ENCODE measurements around the gene DSE.
"Not testable (repeated sequence)": the region's sequence is repeated elsewhere in the genome, so short reads cannot be mapped to it uniquely, and the experiment has no call there.

The DSE gene

DNA sequence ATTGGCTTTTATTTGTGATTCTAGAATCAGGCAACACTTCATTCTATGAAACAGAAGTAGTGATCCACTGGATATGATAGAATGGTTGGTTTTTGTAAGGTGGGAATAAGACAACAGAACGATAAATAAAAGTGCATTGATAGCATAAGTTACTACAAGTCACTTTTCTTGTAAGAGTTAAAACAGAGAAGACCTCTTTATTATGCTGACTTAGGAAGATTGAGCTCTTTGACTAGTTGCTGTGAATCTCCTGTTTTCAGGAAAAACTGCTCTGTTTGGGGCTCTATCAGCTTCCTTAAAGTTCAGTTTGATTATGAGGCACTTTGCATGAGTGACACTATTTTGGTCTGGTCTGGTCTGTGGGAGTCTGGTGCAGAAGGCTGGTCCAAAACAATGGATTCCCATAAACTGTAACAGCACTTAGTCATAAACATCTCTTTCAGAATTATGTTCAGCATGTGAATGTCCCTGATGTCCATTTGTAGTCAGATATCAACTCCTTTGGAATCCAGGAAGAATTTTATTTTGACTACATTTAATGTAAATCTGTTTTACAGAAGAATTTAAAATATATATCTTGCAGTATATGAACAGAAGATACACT, 35.0 kb upstream of the DSE start:
- Histone ChIP-seq H3K9me3 (no peaks in the 10 kb centered on the region), H3K27ac (no peak overlapping the region), H3K36me3 (no peaks in the 10 kb centered on the region), H3K27me3 (no peaks in the 10 kb centered on the region), H3K4me1 (ENCODE audit: control insufficient read depth in 1 of 2, insufficient read depth in 1 of 2, low read depth in 1 of 2, low read length in 1 of 2) (no peaks in the 10 kb centered on the region), H3K4me3 (ENCODE audit: low read depth in 1 of 2, low read length in 1 of 2) (no peak overlapping the region)
- TF ChIP-seq, protein P1, sequence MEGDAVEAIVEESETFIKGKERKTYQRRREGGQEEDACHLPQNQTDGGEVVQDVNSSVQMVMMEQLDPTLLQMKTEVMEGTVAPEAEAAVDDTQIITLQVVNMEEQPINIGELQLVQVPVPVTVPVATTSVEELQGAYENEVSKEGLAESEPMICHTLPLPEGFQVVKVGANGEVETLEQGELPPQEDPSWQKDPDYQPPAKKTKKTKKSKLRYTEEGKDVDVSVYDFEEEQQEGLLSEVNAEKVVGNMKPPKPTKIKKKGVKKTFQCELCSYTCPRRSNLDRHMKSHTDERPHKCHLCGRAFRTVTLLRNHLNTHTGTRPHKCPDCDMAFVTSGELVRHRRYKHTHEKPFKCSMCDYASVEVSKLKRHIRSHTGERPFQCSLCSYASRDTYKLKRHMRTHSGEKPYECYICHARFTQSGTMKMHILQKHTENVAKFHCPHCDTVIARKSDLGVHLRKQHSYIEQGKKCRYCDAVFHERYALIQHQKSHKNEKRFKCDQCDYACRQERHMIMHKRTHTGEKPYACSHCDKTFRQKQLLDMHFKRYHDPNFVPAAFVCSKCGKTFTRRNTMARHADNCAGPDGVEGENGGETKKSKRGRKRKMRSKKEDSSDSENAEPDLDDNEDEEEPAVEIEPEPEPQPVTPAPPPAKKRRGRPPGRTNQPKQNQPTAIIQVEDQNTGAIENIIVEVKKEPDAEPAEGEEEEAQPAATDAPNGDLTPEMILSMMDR (IDR thresholded peaks at IDR 0.05): no peak

DNA sequence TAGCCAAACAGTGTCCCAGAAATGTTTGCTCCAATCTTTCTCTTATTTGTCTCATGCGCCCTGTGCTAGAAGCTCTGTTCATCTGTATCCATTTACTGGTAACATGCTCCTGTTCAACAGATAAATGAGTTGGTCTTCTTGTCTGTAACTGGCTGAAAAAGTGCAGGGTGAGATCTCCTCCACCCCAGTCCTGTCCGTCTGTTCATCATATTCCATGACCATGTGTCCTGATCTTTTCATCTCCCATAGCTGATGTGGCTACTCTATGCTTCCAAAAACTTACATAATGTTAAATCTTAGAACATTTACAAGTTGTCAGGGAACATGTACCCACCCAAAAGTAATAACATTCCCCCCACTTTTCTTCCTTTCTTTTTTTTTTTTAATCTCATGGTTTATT, 31.8 kb upstream of the DSE start:
- Histone ChIP-seq H3K4me3 (ENCODE audit: low read depth in 1 of 2, low read length in 1 of 2) (no peak overlapping the region), H3K27ac (no peak overlapping the region), H3K27me3 (no peaks in the 10 kb centered on the region), H3K4me1 (ENCODE audit: control insufficient read depth in 1 of 2, insufficient read depth in 1 of 2, low read depth in 1 of 2, low read length in 1 of 2) (no peaks in the 10 kb centered on the region), H3K36me3 (no peaks in the 10 kb centered on the region), H3K9me3 (no peaks in the 10 kb centered on the region)
- TF ChIP-seq, protein P1 (IDR thresholded peaks at IDR 0.05): no peak

DNA sequence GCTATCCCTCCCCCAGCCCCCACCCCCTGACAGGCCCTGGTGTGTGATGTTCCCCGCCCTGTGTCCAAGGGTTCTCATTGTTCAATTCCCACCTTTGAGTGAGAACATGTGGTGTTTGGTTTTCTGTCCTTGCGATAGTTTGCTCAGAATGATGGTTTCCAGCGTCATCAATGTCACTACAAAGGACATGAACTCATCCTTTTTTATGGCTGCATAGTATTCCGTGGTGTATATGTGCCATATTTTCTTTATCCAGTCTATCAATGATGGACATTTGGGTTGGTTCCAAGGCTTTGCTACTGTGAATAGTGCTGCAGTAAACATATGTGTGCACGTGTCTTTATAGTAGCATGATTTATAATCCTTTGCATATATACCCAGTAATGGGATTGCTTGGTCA, 30.1 kb upstream of the DSE start:
- H3K4me1 ChIP-seq (ENCODE audit: control insufficient read depth in 1 of 2, insufficient read depth in 1 of 2, low read depth in 1 of 2, low read length in 1 of 2); H3K9me3 ChIP-seq; H3K27me3 ChIP-seq; H3K27ac ChIP-seq; H3K36me3 ChIP-seq; H3K4me3 ChIP-seq (ENCODE audit: low read depth in 1 of 2, low read length in 1 of 2): not testable (repeated sequence)

DNA sequence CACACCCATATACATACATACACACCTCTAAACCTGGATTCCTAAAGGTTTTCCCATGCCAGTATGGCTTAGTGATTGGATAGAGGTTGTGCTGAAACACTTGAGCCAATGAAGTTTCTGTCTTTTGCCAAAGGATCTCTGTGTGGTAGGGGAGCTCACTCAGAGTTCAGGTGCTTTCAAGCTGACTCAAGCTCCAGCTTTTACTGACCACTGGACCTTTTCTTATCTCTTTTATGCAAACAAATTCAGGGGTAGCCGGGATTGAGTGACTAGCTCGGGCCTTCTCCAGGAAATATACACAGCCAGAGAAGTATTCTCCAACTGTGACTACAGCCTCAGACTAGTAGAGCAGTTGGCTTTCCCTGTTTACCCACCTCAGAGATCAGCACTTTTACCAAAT, 21.5 kb upstream of the DSE start:
- no peak overlapping the region for H3K4me3 ChIP-seq (ENCODE audit: low read depth in 1 of 2, low read length in 1 of 2)
- TF ChIP-seq, protein P1 (IDR thresholded peaks at IDR 0.05): no peak
- no peak overlapping the region for H3K27ac ChIP-seq
- no peaks in the 10 kb centered on the region for H3K9me3 ChIP-seq
- H3K4me1 ChIP-seq (ENCODE audit: control insufficient read depth in 1 of 2, insufficient read depth in 1 of 2, low read depth in 1 of 2, low read length in 1 of 2): no peaks in the 10 kb centered on the region
- no peaks in the 10 kb centered on the region for H3K36me3 ChIP-seq
- H3K27me3 ChIP-seq: no peaks in the 10 kb centered on the region

DNA sequence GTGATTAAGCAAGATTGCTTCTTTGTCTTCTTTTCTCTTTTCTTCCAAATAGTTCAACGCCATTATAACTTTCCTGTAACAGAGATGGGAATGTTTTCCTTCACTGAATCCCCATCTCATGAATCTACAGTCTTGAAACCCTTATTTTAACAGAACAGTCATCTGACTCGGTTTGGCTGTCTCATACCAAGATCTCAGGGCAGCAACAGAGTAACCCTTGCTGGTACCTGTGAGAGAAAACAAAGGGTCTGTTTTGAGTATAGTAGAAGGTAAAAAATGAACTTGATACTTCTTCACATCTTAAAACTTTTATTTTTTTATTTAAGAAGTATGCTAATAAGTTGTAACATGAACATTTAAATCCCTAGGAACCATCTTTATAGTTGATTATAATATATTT, 19.6 kb upstream of the DSE start:
- Histone ChIP-seq H3K27me3 (no peaks in the 10 kb centered on the region), H3K4me3 (ENCODE audit: low read depth in 1 of 2, low read length in 1 of 2) (no peak overlapping the region), H3K9me3 (no peaks in the 10 kb centered on the region), H3K36me3 (no peaks in the 10 kb centered on the region), H3K4me1 (ENCODE audit: control insufficient read depth in 1 of 2, insufficient read depth in 1 of 2, low read depth in 1 of 2, low read length in 1 of 2) (no peaks in the 10 kb centered on the region), H3K27ac (no peak overlapping the region)
- TF ChIP-seq, protein P1 (IDR thresholded peaks at IDR 0.05): no peak

DNA sequence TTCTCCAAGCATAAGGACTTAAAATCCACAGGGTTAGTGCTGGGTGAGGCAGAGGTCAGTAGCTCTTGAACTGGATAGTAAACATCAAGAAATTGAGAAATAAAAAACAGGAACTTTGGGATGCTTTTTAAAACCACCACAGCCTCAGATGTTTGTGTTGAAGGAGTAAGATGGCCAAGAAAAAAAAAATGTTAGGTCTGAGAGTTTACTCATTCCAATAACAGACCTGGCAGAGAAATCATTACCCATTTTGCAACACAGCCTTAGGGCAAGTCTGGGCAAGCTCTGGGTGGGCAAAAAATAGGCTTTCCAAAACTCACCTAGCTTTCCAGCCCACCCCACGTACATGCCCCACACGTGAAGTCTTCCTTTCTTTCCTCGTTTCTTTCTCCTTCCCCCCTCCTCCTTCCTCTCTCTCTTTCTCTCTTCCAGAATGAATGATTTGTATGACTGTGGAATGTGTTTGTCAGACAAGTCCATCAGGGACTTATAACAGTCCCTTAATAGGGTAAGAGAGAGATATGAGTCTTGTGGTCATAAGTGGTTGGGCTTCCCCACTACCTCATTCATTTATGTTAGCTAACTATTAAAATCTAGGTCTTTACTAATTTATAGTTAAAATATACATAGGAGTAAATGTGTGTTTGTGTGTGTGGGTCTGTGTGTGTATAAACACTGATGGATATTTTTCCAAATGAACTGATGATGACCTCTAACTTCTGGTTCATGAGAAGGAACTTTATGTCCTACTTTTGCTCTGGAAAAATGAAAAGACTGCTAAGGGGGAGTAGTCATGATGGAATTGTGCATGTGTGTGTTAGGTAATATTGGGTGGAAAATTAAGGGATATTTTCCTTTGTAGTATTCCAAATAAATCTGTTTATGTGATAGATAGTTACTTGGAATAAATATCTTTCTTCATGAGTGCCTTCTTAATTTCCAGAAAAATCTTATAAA, 18.0 kb upstream of the DSE start:
- no peaks in the 10 kb centered on the region for H3K36me3 ChIP-seq
- H3K27ac ChIP-seq: no peak overlapping the region
- H3K4me3 ChIP-seq (ENCODE audit: low read depth in 1 of 2, low read length in 1 of 2): no peak overlapping the region
- TF ChIP-seq, protein P1 (IDR thresholded peaks at IDR 0.05): no peak
- H3K4me1 ChIP-seq (ENCODE audit: control insufficient read depth in 1 of 2, insufficient read depth in 1 of 2, low read depth in 1 of 2, low read length in 1 of 2): no peaks in the 10 kb centered on the region
- no peaks in the 10 kb centered on the region for H3K9me3 ChIP-seq
- no peaks in the 10 kb centered on the region for H3K27me3 ChIP-seq
